ENCODE results near the gene FSCN2. TPM values are rescaled to one million over a fixed set of nuclear protein-coding genes. Genes with fewer than 3 reads are reported as not detected.

FSCN2 gene
- total and polyA plus RNA-seq, 2 experiments from 2014 or later: 0.13 to 1.6 TPM

GRCh38 chr17:81570964-81571363 is 42.8 kb downstream of the FSCN2 start:
- Histone ChIP-seq H3K27me3 (ENCODE audit: insufficient read depth) (no peaks in the 10 kb centered on the region), H4K20me1 (replicated peaks; ENCODE audit: insufficient read depth) (peaks cover 11% of the 10 kb centered on the region; the same call in 1 of the 2 replicates), H3F3A (replicated peaks; ENCODE audit: low read depth) (0 out of 2 replicates have a peak, but pooled peaks cover 2% of the 10 kb centered on the region), H2AFZ (no peak overlapping the region), H3K4me2 (no peak overlapping the region), H3K36me3 (ENCODE audit: insufficient read depth) (peaks cover 9% of the 10 kb centered on the region; the same call in 1 of the 2 replicates), H3K4me1 (ENCODE audit: insufficient read depth) (no peaks in the 10 kb centered on the region), H3K79me2 (replicated peaks; ENCODE audit: insufficient read depth) (no peaks in the 10 kb centered on the region; the same call in 1 of the 2 replicates), H3K27ac (ENCODE audit: low read depth) (no peak overlapping the region), H3K4me3 (no peak overlapping the region), H3K9me2 (ENCODE audit: insufficient read depth) (no peaks in the 10 kb centered on the region)
- Mint-ChIP-seq H3K27ac (no peak overlapping the region), H3K4me3 (no peak overlapping the region), H3K27me3 (ENCODE audit: insufficient read depth, low read depth, poor library complexity) (peaks cover 3% of the 10 kb centered on the region), H3K4me1 (no peaks in the 10 kb centered on the region), H3K9me3 (no peaks in the 10 kb centered on the region), H3K36me3 (ENCODE audit: low read depth) (peaks cover 81% of the 10 kb centered on the region)
- ATAC-seq: no peak
- TF ChIP-seq CTCF (conservative IDR thresholded peaks at IDR 0.05; ENCODE audit: low read depth in 2 of 2) (no peak), ZNF331 (CRISPR knock-in tag; IDR thresholded peaks at IDR 0.05; ENCODE audit: low read depth) (no peak), STAT1 (IDR thresholded peaks at IDR 0.05; ENCODE audit: unreplicated experiment) (no peak), REST (IDR thresholded peaks at IDR 0.05; ENCODE audit: unreplicated experiment) (no peak), ZNF114 (CRISPR knock-in tag; IDR thresholded peaks at IDR 0.05) (no peak), EZH2phosphoT487 (IDR thresholded peaks at IDR 0.05; ENCODE audit: unreplicated experiment) (no peak), JUNB (IDR thresholded peaks at IDR 0.05; ENCODE audit: unreplicated experiment) (no peak), CREB1 (CRISPR knock-in tag; IDR thresholded peaks at IDR 0.05; ENCODE audit: low read depth) (no peak), POLR2AphosphoS5 (IDR thresholded peaks at IDR 0.05; ENCODE audit: low read depth) (no peak), EZH2 (IDR thresholded peaks at IDR 0.05; ENCODE audit: low read depth, unreplicated experiment) (no peak), ETS1 (IDR thresholded peaks at IDR 0.05) (no peak), NANOG (IDR thresholded peaks at IDR 0.05; ENCODE audit: borderline replicate concordance) (no peak)
- TF ChIP-seq, protein P1, sequence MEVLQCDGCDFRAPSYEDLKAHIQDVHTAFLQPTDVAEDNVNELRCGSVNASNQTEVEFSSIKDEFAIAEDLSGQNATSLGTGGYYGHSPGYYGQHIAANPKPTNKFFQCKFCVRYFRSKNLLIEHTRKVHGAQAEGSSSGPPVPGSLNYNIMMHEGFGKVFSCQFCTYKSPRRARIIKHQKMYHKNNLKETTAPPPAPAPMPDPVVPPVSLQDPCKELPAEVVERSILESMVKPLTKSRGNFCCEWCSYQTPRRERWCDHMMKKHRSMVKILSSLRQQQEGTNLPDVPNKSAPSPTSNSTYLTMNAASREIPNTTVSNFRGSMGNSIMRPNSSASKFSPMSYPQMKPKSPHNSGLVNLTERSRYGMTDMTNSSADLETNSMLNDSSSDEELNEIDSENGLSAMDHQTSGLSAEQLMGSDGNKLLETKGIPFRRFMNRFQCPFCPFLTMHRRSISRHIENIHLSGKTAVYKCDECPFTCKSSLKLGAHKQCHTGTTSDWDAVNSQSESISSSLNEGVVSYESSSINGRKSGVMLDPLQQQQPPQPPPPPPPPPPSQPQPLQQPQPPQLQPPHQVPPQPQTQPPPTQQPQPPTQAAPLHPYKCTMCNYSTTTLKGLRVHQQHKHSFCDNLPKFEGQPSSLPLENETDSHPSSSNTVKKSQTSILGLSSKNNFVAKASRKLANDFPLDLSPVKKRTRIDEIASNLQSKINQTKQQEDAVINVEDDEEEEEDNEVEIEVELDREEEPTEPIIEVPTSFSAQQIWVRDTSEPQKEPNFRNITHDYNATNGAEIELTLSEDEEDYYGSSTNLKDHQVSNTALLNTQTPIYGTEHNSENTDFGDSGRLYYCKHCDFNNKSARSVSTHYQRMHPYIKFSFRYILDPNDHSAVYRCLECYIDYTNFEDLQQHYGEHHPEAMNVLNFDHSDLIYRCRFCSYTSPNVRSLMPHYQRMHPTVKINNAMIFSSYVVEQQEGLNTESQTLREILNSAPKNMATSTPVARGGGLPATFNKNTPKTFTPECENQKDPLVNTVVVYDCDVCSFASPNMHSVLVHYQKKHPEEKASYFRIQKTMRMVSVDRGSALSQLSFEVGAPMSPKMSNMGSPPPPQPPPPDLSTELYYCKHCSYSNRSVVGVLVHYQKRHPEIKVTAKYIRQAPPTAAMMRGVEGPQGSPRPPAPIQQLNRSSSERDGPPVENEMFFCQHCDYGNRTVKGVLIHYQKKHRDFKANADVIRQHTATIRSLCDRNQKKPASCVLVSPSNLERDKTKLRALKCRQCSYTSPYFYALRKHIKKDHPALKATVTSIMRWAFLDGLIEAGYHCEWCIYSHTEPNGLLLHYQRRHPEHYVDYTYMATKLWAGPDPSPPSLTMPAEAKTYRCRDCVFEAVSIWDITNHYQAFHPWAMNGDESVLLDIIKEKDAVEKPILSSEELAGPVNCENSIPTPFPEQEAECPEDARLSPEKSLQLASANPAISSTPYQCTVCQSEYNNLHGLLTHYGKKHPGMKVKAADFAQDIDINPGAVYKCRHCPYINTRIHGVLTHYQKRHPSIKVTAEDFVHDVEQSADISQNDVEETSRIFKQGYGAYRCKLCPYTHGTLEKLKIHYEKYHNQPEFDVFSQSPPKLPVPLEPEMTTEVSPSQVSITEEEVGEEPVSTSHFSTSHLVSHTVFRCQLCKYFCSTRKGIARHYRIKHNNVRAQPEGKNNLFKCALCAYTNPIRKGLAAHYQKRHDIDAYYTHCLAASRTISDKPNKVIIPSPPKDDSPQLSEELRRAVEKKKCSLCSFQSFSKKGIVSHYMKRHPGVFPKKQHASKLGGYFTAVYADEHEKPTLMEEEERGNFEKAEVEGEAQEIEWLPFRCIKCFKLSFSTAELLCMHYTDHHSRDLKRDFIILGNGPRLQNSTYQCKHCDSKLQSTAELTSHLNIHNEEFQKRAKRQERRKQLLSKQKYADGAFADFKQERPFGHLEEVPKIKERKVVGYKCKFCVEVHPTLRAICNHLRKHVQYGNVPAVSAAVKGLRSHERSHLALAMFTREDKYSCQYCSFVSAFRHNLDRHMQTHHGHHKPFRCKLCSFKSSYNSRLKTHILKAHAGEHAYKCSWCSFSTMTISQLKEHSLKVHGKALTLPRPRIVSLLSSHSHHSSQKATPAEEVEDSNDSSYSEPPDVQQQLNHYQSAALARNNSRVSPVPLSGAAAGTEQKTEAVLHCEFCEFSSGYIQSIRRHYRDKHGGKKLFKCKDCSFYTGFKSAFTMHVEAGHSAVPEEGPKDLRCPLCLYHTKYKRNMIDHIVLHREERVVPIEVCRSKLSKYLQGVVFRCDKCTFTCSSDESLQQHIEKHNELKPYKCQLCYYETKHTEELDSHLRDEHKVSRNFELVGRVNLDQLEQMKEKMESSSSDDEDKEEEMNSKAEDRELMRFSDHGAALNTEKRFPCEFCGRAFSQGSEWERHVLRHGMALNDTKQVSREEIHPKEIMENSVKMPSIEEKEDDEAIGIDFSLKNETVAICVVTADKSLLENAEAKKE (CRISPR knock-in tag; IDR thresholded peaks at IDR 0.05): no peak
- no peak for DNase-seq (ENCODE audit: low spot score)
